Trophoblast cell (in vitro differentiated cells and primary cell): Measurements from ENCODE around the gene CRB3.

Source experiments
- DNase-seq, 2 donors: peaks; one replicate each; pipeline ENCODE4 v3.0.0-alpha.2; 2016
- H2AFZ ChIP-seq: 2 replicates; pipeline ENCODE4 v1.6.1; 2013; ENCODE audit warnings: low read length, moderate library complexity, mild to moderate bottlenecking; ENCODE audit not compliant: insufficient read depth, poor library complexity
- H2AK5ac ChIP-seq: 2 replicates; pipeline ENCODE4 v1.6.1; 2013; ENCODE audit warnings: mild to moderate bottlenecking, low read length
- H2BK120ac ChIP-seq: 2 replicates; pipeline ENCODE4 v1.6.1; 2013; ENCODE audit warnings: low read length, mild to moderate bottlenecking, moderate library complexity; ENCODE audit not compliant: insufficient read depth, poor library complexity
- H2BK12ac ChIP-seq: 2 replicates; pipeline ENCODE4 v1.6.1; 2013; ENCODE audit warnings: mild to moderate bottlenecking, low read length, moderate library complexity
- H2BK5ac ChIP-seq: 2 replicates; pipeline ENCODE4 v1.6.1; 2013; ENCODE audit warnings: low read length, low read depth, moderate library complexity, mild to moderate bottlenecking; ENCODE audit not compliant: poor library complexity
- H3K14ac ChIP-seq: 2 replicates; pipeline ENCODE4 v1.6.1; 2013; ENCODE audit warnings: mild to moderate bottlenecking, low read length
- H3K18ac ChIP-seq: 2 replicates; pipeline ENCODE4 v1.6.1; 2013; ENCODE audit warnings: mild to moderate bottlenecking, low read length
- H3K23ac ChIP-seq: 2 replicates; pipeline ENCODE4 v1.6.1; 2013; ENCODE audit warnings: low read length
- H3K27ac ChIP-seq: 2 replicates; pipeline ENCODE4 v1.5.1; 2013; ENCODE audit warnings: low read depth, mild to moderate bottlenecking, inconsistent platforms, low read length, moderate library complexity
- H3K27me3 ChIP-seq: 2 replicates; pipeline ENCODE4 v1.6.1; 2013; ENCODE audit warnings: inconsistent platforms, mild to moderate bottlenecking, low read length, moderate library complexity; ENCODE audit not compliant: insufficient read depth
- H3K36me3 ChIP-seq, 2 experiments: 1 replicate in 1 of 2; 2 replicates in 1 of 2; pipeline ENCODE4 v1.6.1; 2013; ENCODE audit warnings: low read length in 2 of 2, mild to moderate bottlenecking in 2 of 2, moderate library complexity in 1 of 2; ENCODE audit not compliant: insufficient read depth in 2 of 2, control insufficient read depth in 1 of 2
- H3K4ac ChIP-seq: 2 replicates; pipeline ENCODE4 v1.6.1; 2013; ENCODE audit warnings: low read depth, mild to moderate bottlenecking, low read length, moderate library complexity
- H3K4me1 ChIP-seq, 2 experiments: 1 replicate in 1 of 2; 2 replicates in 1 of 2; pipeline ENCODE4 v1.6.1; 2013; ENCODE audit warnings: low read length in 2 of 2, mild to moderate bottlenecking in 2 of 2, moderate library complexity in 1 of 2; ENCODE audit not compliant: insufficient read depth in 2 of 2, control insufficient read depth in 1 of 2
- H3K4me2 ChIP-seq: 2 replicates; pipeline ENCODE4 v1.6.1; 2013; ENCODE audit warnings: inconsistent platforms, mild to moderate bottlenecking, low read length, moderate library complexity
- H3K4me3 ChIP-seq: 2 replicates; pipeline ENCODE4 v1.5.1; 2013; ENCODE audit warnings: mild to moderate bottlenecking, low read depth, low read length, inconsistent platforms
- H3K79me1 ChIP-seq: one replicate; pipeline ENCODE4 v1.6.1; 2013; ENCODE audit warnings: low read length
- H3K79me2 ChIP-seq: 2 replicates; pipeline ENCODE4 v1.6.1; 2013; ENCODE audit warnings: low read length, mild to moderate bottlenecking; ENCODE audit not compliant: control insufficient read depth, insufficient read depth, poor library complexity
- H3K9ac ChIP-seq: 2 replicates; pipeline ENCODE4 v1.6.1; 2013; ENCODE audit warnings: mild to moderate bottlenecking, low read length
- H3K9me3 ChIP-seq: 2 replicates; pipeline ENCODE4 v1.6.1; 2013; ENCODE audit warnings: low read depth, mild to moderate bottlenecking, control low read depth, inconsistent platforms, low read length; ENCODE audit not compliant: insufficient read depth
- H4K12ac ChIP-seq: 2 replicates; pipeline ENCODE4 v1.6.1; 2013; ENCODE audit warnings: low read depth, mild to moderate bottlenecking, low read length, moderate library complexity
- H4K8ac ChIP-seq: 2 replicates; pipeline ENCODE4 v1.6.1; 2013; ENCODE audit warnings: low read depth, mild to moderate bottlenecking, low read length, moderate library complexity
- H4K91ac ChIP-seq: one replicate; pipeline ENCODE4 v1.6.1; 2013; ENCODE audit warnings: low read depth, mild to moderate bottlenecking, low read length, moderate library complexity
- WGBS: extraction: QIAGEN DNeasy Blood & Tissue Kit; methylation state at CpG from one replicate; pipeline ENCODE4 v1.1.7; 2013; ENCODE audit warnings: missing lambda C conversion rate; ENCODE audit not compliant: insufficient read length, insufficient coverage; ENCODE audit errors: extremely low coverage; 5-methylcytosine and 5-hydroxymethylcytosine counted together

CRB3 gene

DNA sequence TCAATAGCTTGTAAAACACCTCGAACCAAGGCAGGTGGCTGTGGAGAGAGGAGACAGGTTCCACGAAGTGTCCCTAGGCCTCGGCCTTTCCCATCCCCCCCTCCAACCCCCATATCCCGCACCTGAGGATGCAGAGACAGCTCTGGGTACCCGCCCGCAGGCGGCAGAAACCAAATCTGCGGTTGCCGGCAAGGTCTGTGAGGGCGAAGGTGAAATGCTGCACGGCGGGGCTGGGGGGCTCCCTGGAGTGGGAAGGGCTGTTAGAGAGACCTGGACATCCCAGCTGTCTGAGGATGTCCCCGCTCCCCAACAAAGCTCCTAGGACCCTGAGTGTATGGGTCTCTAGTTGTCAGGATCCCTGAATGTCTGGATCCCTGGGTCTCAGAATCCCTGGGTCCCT, 14.7 kb downstream of the CRB3 start:
- Histone ChIP-seq H2BK12ac (no peak overlapping the region), H3K79me1 (no peaks in the 10 kb centered on the region), H3K4me1 (peaks cover 10 to 14% of the 10 kb centered on the region in 2 experiments), H3K36me3 (no peaks in the 10 kb centered on the region), H3K9ac (no peak overlapping the region), H3K23ac (no peak overlapping the region), H3K27ac (no peak overlapping the region), H3K14ac (no peak overlapping the region), H3K4me3 (no peak overlapping the region), H3K79me2 (no peaks in the 10 kb centered on the region), H3K27me3 (no peaks in the 10 kb centered on the region), H3K18ac (no peak overlapping the region), H3K4ac (no peak overlapping the region), H4K12ac (no peak overlapping the region), H3K9me3 (peaks cover 11% of the 10 kb centered on the region), H2BK5ac (no peak overlapping the region), H4K8ac (no peak overlapping the region), H2AK5ac (no peak overlapping the region), H4K91ac (no peak overlapping the region), H2BK120ac (no peak overlapping the region), H3K4me2 (no peak overlapping the region), H2AFZ (no peak overlapping the region)
- no peak for DNase-seq
- no CpG with 5 or more reads among the region's 13 CpGs for WGBS

DNA sequence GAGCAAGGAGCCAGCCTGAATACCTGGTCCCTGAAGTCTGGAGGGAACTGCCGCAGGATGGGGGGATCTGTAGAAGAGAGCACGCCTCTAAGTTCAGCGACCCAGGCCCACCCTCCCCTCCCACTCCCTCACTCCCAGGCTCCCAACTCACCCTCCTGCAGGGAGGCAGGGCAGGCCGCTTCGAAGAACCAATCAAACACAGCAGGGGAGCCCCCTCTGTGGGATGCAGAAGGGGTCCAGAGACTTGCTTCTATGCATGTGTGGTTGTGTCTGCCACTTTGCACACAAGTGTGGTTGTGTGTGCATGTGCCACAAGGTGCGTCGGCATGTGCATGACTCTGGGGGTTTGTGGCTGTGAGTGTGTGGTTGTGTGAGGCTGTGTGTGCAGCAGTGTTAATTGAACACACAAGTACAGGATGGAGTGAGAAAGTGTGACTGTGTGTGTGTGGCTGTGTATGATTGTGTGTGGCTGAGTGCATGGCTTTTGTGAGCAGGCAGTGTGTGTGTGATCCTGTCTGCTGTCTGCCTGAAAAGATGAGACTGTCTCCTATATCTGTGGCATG, 15.8 kb downstream of the CRB3 start:
- Histone ChIP-seq H3K4me1 (peaks cover 10 to 14% of the 10 kb centered on the region in 2 experiments), H3K14ac (no peak overlapping the region), H2BK5ac (no peak overlapping the region), H3K4me2 (no peak overlapping the region), H2BK12ac (no peak overlapping the region), H3K18ac (no peak overlapping the region), H3K36me3 (no peaks in the 10 kb centered on the region), H3K4me3 (no peak overlapping the region), H2AFZ (no peak overlapping the region), H3K9me3 (peaks cover 11% of the 10 kb centered on the region), H2AK5ac (no peak overlapping the region), H4K8ac (no peak overlapping the region), H3K23ac (no peak overlapping the region), H3K27me3 (no peaks in the 10 kb centered on the region), H4K12ac (no peak overlapping the region), H4K91ac (no peak overlapping the region), H3K79me2 (no peaks in the 10 kb centered on the region), H2BK120ac (no peak overlapping the region), H3K79me1 (no peaks in the 10 kb centered on the region), H3K9ac (no peak overlapping the region), H3K4ac (no peak overlapping the region), H3K27ac (no peak overlapping the region)
- no peak for DNase-seq
- no CpG with 5 or more reads among the region's 7 CpGs for WGBS

DNA sequence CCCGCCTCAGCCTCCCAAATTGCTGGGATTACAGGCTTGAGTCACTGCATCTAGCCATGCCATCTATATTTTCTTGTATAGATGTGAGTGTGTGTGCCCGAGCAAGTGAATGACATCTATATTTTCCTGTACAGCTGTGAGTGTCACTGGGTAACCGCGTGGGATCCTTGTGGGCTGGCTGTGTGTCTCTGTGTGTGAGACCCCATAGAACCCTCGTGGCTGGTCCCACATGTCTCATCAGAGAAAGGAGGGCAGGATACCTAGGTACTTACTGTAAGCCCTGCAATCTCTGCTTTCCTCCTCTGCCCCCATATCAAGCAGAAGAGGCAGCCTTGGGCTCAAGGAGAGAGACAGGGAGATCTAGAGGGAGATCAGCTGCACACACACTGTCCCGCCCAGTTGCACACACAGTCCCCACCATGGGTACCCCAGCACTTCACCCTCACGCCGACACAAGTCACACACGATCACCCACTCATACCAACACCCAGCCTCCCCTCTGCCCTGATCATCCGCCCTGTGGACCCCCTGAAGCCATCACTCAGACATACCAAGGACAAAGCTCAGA, 16.9 kb downstream of the CRB3 start:
- peak overlapping the region; percentile 55 for H3K9ac ChIP-seq
- no peak overlapping the region for H4K12ac ChIP-seq
- no peak overlapping the region for H4K91ac ChIP-seq
- H2BK12ac ChIP-seq = no peak overlapping the region
- no peaks in the 10 kb centered on the region for H3K79me2 ChIP-seq
- no peaks in the 10 kb centered on the region for H3K36me3 ChIP-seq
- DNase-seq = no peak
- H3K27ac ChIP-seq = no peak overlapping the region
- no peak overlapping the region for H3K4ac ChIP-seq
- peaks cover 3 to 6% of the 10 kb centered on the region in 2 experiments for H3K4me1 ChIP-seq
- no peak overlapping the region for H4K8ac ChIP-seq
- no peak overlapping the region for H3K4me3 ChIP-seq
- no peak overlapping the region for H2BK5ac ChIP-seq
- no peak overlapping the region for H2BK120ac ChIP-seq
- no CpG with 5 or more reads among the region's 10 CpGs for WGBS
- no peak overlapping the region for H3K4me2 ChIP-seq
- H3K14ac ChIP-seq = no peak overlapping the region
- no peaks in the 10 kb centered on the region for H3K27me3 ChIP-seq
- no peaks in the 10 kb centered on the region for H3K79me1 ChIP-seq
- no peak overlapping the region for H3K18ac ChIP-seq
- no peak overlapping the region for H2AFZ ChIP-seq
- H3K23ac ChIP-seq = no peak overlapping the region
- H2AK5ac ChIP-seq = no peak overlapping the region
- H3K9me3 ChIP-seq = peaks cover 7% of the 10 kb centered on the region

DNA sequence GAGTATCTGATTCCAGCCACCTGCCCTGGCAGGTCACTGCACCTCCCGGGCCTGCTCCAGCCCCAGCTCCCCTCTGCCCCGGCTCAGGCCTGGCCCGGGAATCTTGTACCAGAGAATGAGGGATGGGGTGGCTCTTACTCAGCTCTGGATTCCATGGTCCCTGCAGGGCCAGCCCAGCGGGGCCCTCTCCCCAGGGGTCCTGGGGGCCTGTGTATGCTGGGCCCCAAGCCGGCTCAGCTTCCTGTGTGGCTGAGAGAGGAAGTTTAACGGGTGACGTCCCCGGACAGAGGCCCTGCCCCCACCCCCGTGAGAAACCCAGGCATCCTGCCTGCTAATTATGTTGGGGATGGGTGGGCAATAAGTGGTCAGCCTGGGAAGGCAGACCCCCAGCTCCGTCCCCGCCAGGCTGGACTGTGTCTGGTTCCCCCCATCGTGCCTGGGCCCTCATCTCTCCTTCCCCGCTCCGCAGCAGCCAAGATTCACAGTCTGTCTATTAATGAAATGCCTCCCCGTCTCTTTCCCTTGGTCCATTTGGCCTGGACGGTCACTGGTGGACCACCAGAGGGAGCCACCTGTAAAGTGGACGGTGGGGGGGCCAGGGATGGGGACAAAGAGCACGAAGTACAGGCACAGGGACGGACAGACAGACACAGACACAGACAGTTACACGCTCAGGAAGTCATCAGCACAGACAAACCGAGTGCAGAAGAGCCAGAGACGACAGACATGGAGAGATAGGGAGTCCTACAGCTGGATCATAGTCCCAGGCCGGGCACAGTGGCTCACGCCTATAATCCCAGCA, 17.7 kb downstream of the CRB3 start, which contains the start of gene DENND1C:
Gene DENND1C (minus strand): TSS at position 247 of the 802 bp plus-strand sequence. CDS start 92 bp downstream, at position 155.
- Histone ChIP-seq H2BK120ac (no peak within 1 kb of the TSS), H3K4me1 (peaks cover 0 to 2% of the 10 kb centered on the region in 2 experiments), H3K79me1 (no peaks in the 10 kb centered on the region), H2BK12ac (no peak within 1 kb of the TSS), H4K12ac (no peak within 1 kb of the TSS), H3K4ac (no peak within 1 kb of the TSS), H3K79me2 (no peaks in the 10 kb centered on the region), H3K27me3 (no peaks in the 10 kb centered on the region), H3K9me3 (peaks cover 3% of the 10 kb centered on the region), H4K8ac (no peak within 1 kb of the TSS), H3K23ac (no peak within 1 kb of the TSS), H3K9ac (peak within 1 kb of the TSS; percentile 55), H3K4me2 (no peak within 1 kb of the TSS), H2AK5ac (no peak within 1 kb of the TSS), H3K4me3 (no peak within 1 kb of the TSS), H3K18ac (no peak within 1 kb of the TSS), H3K14ac (no peak within 1 kb of the TSS), H3K27ac (no peak within 1 kb of the TSS), H2AFZ (no peak within 1 kb of the TSS), H2BK5ac (no peak within 1 kb of the TSS), H4K91ac (no peak within 1 kb of the TSS), H3K36me3 (no peaks in the 10 kb centered on the region)
- WGBS = no CpG with 5 or more reads among the region's 24 CpGs
- peak in 1 of 2 donors; percentile 15 for DNase-seq
